HEK293T (cell line): ENCODE measurements around the gene EIF5AL1.
"Not testable (repeated sequence)": the region's sequence is repeated elsewhere in the genome, so short reads cannot be mapped to it uniquely, and the experiment has no call there.

ENCODE experiments used
- ARNT ChIP-seq: fragments of 450-650 bp; IDR thresholded peaks from 2 replicates; pipeline ENCODE4 v1.6.1; 2017; ENCODE audit warnings: mild to moderate bottlenecking
- BHLHE40 ChIP-seq: fragments of 450-650 bp; IDR thresholded peaks from 2 replicates; pipeline ENCODE4 v1.6.1; 2016; ENCODE audit warnings: mild to moderate bottlenecking, moderate library complexity, borderline replicate concordance
- ELF4 ChIP-seq: fragments of 450-650 bp; IDR thresholded peaks from 2 replicates; pipeline ENCODE4 v1.6.1; 2017; ENCODE audit warnings: antibody characterized with exemption
- FOXM1 ChIP-seq: fragments of 450-650 bp; IDR thresholded peaks from 2 replicates; pipeline ENCODE4 v1.6.1; 2017; ENCODE audit warnings: mild to moderate bottlenecking, borderline replicate concordance
- HDGF ChIP-seq: fragments of 450-650 bp; IDR thresholded peaks from 2 replicates; pipeline ENCODE4 v1.6.1; 2017; ENCODE audit warnings: antibody characterized with exemption, borderline replicate concordance
- L3MBTL2 ChIP-seq: fragments of 450-650 bp; conservative IDR thresholded peaks from 2 replicates; pipeline ENCODE4 v1.6.1; 2016; ENCODE audit warnings: mild to moderate bottlenecking
- NFRKB ChIP-seq: fragments of 450-650 bp; IDR thresholded peaks from 2 replicates; pipeline ENCODE4 v1.6.1; 2016; ENCODE audit warnings: mild to moderate bottlenecking, moderate library complexity
- SP1 ChIP-seq: fragments of 450-650 bp; IDR thresholded peaks from 2 replicates; pipeline ENCODE4 v1.6.1; 2017
- SUZ12 ChIP-seq: fragments of 450-650 bp; IDR thresholded peaks from 2 replicates; pipeline ENCODE4 v1.6.1; 2016; ENCODE audit warnings: mild to moderate bottlenecking
- ZNF384 ChIP-seq: fragments of 450-650 bp; IDR thresholded peaks from 2 replicates; pipeline ENCODE4 v1.6.1; 2016

- not testable (repeated sequence) for TF ChIP-seq SP1, ZNF384, BHLHE40, ELF4, SUZ12, FOXM1, L3MBTL2, ARNT, HDGF, NFRKB
Observed at GRCh38 chr10:79556961-79557360, 44.6 kb downstream of the EIF5AL1 start.
